ENCODE measurements around the gene CFAP20DC. TPM values are rescaled to one million over a fixed set of nuclear protein-coding genes. Genes with fewer than 3 reads are reported as not detected.

Gene CFAP20DC
- total and polyA plus RNA-seq, 10 of the 15 experiments (the other 5 are each of a cell fraction or from before 2014, with no cell fraction given), result 0.53 to 11.6 (median 2.0) TPM

GRCh38 chr3:58692484-58692883, 357.3 kb downstream of the CFAP20DC start:
- H3K79me2 ChIP-seq (ENCODE audit: control insufficient read depth, insufficient read depth, low read length), result no peaks in the 10 kb centered on the region
- ATAC-seq (no peak), DNase-seq (ENCODE audit: low read depth, low spot score) (no peak), FAIRE-seq (no peak)
- peaks cover 4% of the 10 kb centered on the region; the same call in 1 of the 3 replicates for H3K9me3 ChIP-seq (replicated peaks; ENCODE audit: control insufficient read depth, insufficient read depth, low read length)
- ChIA-PET CTCF (interaction anchor here (0.7 to 1.6 kb wide), 2 partner anchors 12 to 62 kb away, joined by 3 to 4 read pairs; no protein-coding TSS in a partner anchor), RAD21 (ENCODE audit: unreplicated experiment) (no interaction called here), SMC1A (ENCODE audit: uncharacterized antibody, unreplicated experiment) (interaction anchor here (0.9 to 1.6 kb wide), 2 partner anchors 17 to 110 kb away, joined by 3 to 4 read pairs; no protein-coding TSS in a partner anchor), POLR2A (no interaction called here)
- no peaks in the 10 kb centered on the region for H3K36me3 ChIP-seq (ENCODE audit: control insufficient read depth in 2 of 2, insufficient read depth in 2 of 2, low read length in 1 of 2)
- TF ChIP-seq SMAD5 (IDR thresholded peaks at IDR 0.05; ENCODE audit: low read depth), result no peak
- no peak for TF ChIP-seq ETV6 (conservative IDR thresholded peaks at IDR 0.05 in 1 of 2, IDR thresholded peaks at IDR 0.05 in 1 of 2; ENCODE audit: borderline replicate concordance in 1 of 2, low read depth in 1 of 2)
- no peak for TF ChIP-seq CBFB (IDR thresholded peaks at IDR 0.05; ENCODE audit: low read depth)
- no peak for TF ChIP-seq EP300 (IDR thresholded peaks at IDR 0.05; ENCODE audit: borderline replicate concordance in 1 of 2, control insufficient read depth in 1 of 2, low read depth in 2 of 2, low read length in 2 of 2)
- no peak for TF ChIP-seq SMC3 (IDR thresholded peaks at IDR 0.05; ENCODE audit: borderline replicate concordance, low read length)
- no peak for TF ChIP-seq NKRF (conservative IDR thresholded peaks at IDR 0.05)
- TF ChIP-seq PAX8 (IDR thresholded peaks at IDR 0.05), result no peak
- no peak for TF ChIP-seq KLF5 (IDR thresholded peaks at IDR 0.05; ENCODE audit: partially characterized antibody)
- no peak for TF ChIP-seq ZNF384 (IDR thresholded peaks at IDR 0.05; ENCODE audit: borderline replicate concordance, low read depth, low read length)
- H4K20me1 ChIP-seq (ENCODE audit: control insufficient read depth, insufficient read depth), result no peaks in the 10 kb centered on the region
- intact Hi-C loops (cut with micrococcal nuclease; ENCODE audit: unreplicated experiment), result loop anchor here (10.0 kb wide), 1 partner anchor 182 kb away; no protein-coding TSS in a partner anchor
- H3K27me3 ChIP-seq (replicated peaks in 1 of 2; ENCODE audit: control insufficient read depth in 2 of 2, insufficient read depth in 2 of 2, low read length in 1 of 2), result no peaks in the 10 kb centered on the region
- H2AFZ ChIP-seq (ENCODE audit: control insufficient read depth, low read depth, low read length), result no peak overlapping the region
- no peak overlapping the region for H3K9ac ChIP-seq (ENCODE audit: control insufficient read depth, insufficient read depth, low read length)
- no peak overlapping the region for H3K4me2 ChIP-seq (ENCODE audit: control insufficient read depth, insufficient read depth)
- in situ Hi-C loops (cut with MboI), result no loop called here
- H3K4me1 ChIP-seq (ENCODE audit: control insufficient read depth, insufficient read depth, low read length), result no peaks in the 10 kb centered on the region
- 0% methylated on average over 1 of the region's 1 CpG for WGBS (ENCODE audit: insufficient coverage, insufficient replicate concordance, low lambda C conversion rate, missing lambda C conversion rate)
- H3K4me3 ChIP-seq, result no peak overlapping the region
- H3K27ac ChIP-seq (ENCODE audit: control insufficient read depth, insufficient read depth), result no peak overlapping the region
- BruUV-seq (replicated peaks), result no TSS peak
